Endothelial cell of umbilical vein (primary cell): ENCODE data around the gene NINL. TPM values are rescaled to one million over a fixed set of nuclear protein-coding genes. Genes with fewer than 3 reads are reported as not detected.

Source experiments
- BruUV-seq: library from RNA; stranded (reverse); fragments of 400-500 nt; replicated peaks from 2 replicates; lab custom pipeline; 2021; lab: Mats Ljungman, UMichigan
- CTCF ChIA-PET: fragments of 300-600, 350-600 bp; sonication (Branson Sonifier 250); formaldehyde crosslinking; loops from one replicate; lab custom pipeline; 2021; ENCODE audit warnings: antibody characterized with exemption, inconsistent platforms; lab: Charles Lee
- POLR2A ChIA-PET: fragments of 300-600, 350-600 bp; sonication (Branson Sonifier 250); formaldehyde crosslinking; loops from one replicate; lab custom pipeline; 2021; ENCODE audit warnings: antibody characterized with exemption, inconsistent platforms; lab: Charles Lee
- DNase-seq: peaks from one replicate; pipeline ENCODE4 v3.0.0-alpha.2; 2011; ENCODE audit warnings: low read depth, low spot score
- FAIRE-seq: peaks from 2 replicates; lab custom pipeline; 2011; peaks lifted over from hg19 to GRCh38; lab: Jason Lieb, UNC
- H2AFZ ChIP-seq: 2 replicates; pipeline ENCODE4 v1.6.0; 2012; ENCODE audit warnings: low read depth, low read length, control low read depth, inconsistent platforms
- H3K27ac ChIP-seq: 2 replicates; pipeline ENCODE4 v1.5.1; 2011; ENCODE audit warnings: low read depth, mild to moderate bottlenecking, control low read depth, low read length, moderate library complexity; ENCODE audit not compliant: insufficient read depth
- H3K27me3 ChIP-seq, 2 experiments: 2 replicates each; pipeline versions ENCODE4 v1.6.0 to v1.6.1; 2011; ENCODE audit warnings: low read length in 2 of 2, mixed read lengths in 1 of 2; ENCODE audit not compliant: control insufficient read depth in 2 of 2, insufficient read depth in 2 of 2
- H3K36me3 ChIP-seq, 2 experiments: 2 replicates in 1 of 2; 3 replicates in 1 of 2; pipeline ENCODE4 v1.5.1; 2011; ENCODE audit warnings: low read length in 2 of 2, mild to moderate bottlenecking in 1 of 2, moderate library complexity in 1 of 2; ENCODE audit not compliant: control insufficient read depth in 2 of 2, insufficient read depth in 2 of 2; ENCODE audit errors: extremely low read depth in 1 of 2
- H3K4me1 ChIP-seq: 3 replicates; pipeline ENCODE4 v1.5.1; 2011; ENCODE audit warnings: mild to moderate bottlenecking, low read length; ENCODE audit not compliant: control insufficient read depth, insufficient read depth; ENCODE audit errors: extremely low read depth
- H3K4me2 ChIP-seq: 2 replicates; pipeline ENCODE4 v1.6.1; 2011; ENCODE audit warnings: low read length, control low read depth, mixed read lengths; ENCODE audit not compliant: insufficient read depth
- H3K4me3 ChIP-seq, 3 experiments: fragments of 200-600 bp in 1 of 3; sonication (generic), shearing (Covaris generic) in 1 of 3; replicated peaks in 1 of 3; 2 replicates each; pipeline ENCODE4 v1.5.1; 2011 to 2016; ENCODE audit warnings: control low read depth in 3 of 3, low read length in 3 of 3, mild to moderate bottlenecking in 2 of 3, inconsistent platforms in 1 of 3, low read depth in 1 of 3, moderate library complexity in 1 of 3; ENCODE audit not compliant: insufficient read depth in 1 of 3
- H3K79me2 ChIP-seq: 2 replicates; pipeline ENCODE4 v1.6.0; 2012; ENCODE audit warnings: low read length, inconsistent platforms; ENCODE audit not compliant: control insufficient read depth, insufficient read depth
- H3K9ac ChIP-seq: replicated peaks from 2 replicates; pipeline ENCODE3; 2011; ENCODE audit warnings: low read length, control low read depth; ENCODE audit not compliant: insufficient read depth; ENCODE audit errors: extremely low read depth
- H3K9me1 ChIP-seq: replicated peaks from 3 replicates; pipeline ENCODE4 v1.6.0; 2011; ENCODE audit warnings: mild to moderate bottlenecking, low read length; ENCODE audit not compliant: control insufficient read depth, insufficient read depth; ENCODE audit errors: extremely low read depth
- H3K9me3 ChIP-seq: replicated peaks from 2 replicates; pipeline ENCODE4 v1.5.1; 2012; ENCODE audit warnings: low read length, inconsistent platforms; ENCODE audit not compliant: control insufficient read depth, insufficient read depth
- H4K20me1 ChIP-seq: replicated peaks from 2 replicates; pipeline ENCODE3; 2011; ENCODE audit warnings: mild to moderate bottlenecking, low read length; ENCODE audit not compliant: control insufficient read depth, insufficient read depth; ENCODE audit errors: extremely low read depth
- CTCF ChIP-seq, 2 donors: IDR thresholded peaks; 1 replicate in 1 of 2; 2 replicates in 1 of 2; pipeline ENCODE4 v1.5.1; 2011; ENCODE audit warnings: low read length in 2 of 2, mild to moderate bottlenecking in 2 of 2, moderate library complexity in 2 of 2, control low read depth in 1 of 2, inconsistent platforms in 1 of 2, low read depth in 1 of 2; ENCODE audit not compliant: insufficient read depth in 1 of 2; ENCODE audit errors: extremely low read depth in 1 of 2
- EZH2 ChIP-seq: IDR thresholded peaks from 2 replicates; pipeline ENCODE4 v1.6.1; 2012; ENCODE audit warnings: borderline replicate concordance, low read depth, mild to moderate bottlenecking, moderate library complexity, low read length, inconsistent platforms; ENCODE audit not compliant: severe bottlenecking
- FOS ChIP-seq: IDR thresholded peaks from 2 replicates; pipeline ENCODE4 v1.6.1; 2011; ENCODE audit warnings: mild to moderate bottlenecking, low read length, moderate library complexity, borderline replicate concordance; ENCODE audit not compliant: insufficient read depth
- GATA2 ChIP-seq: IDR thresholded peaks from 2 replicates; pipeline ENCODE4 v1.7.0; 2011; ENCODE audit warnings: low read depth, mild to moderate bottlenecking, moderate library complexity, mixed read lengths, low read length; ENCODE audit not compliant: insufficient read length, insufficient read depth
- JUN ChIP-seq: IDR thresholded peaks from 2 replicates; pipeline ENCODE4 v1.6.1; 2011; ENCODE audit warnings: borderline replicate concordance, low read depth; ENCODE audit not compliant: insufficient read length, insufficient read depth
- MAX ChIP-seq: IDR thresholded peaks from 2 replicates; pipeline ENCODE4 v1.6.1; 2011; ENCODE audit not compliant: insufficient read depth, insufficient read length
- MYC ChIP-seq: IDR thresholded peaks from one replicate; pipeline ENCODE4 v1.6.1; 2011; ENCODE audit warnings: mild to moderate bottlenecking, low read depth, low read length
- POLR2A ChIP-seq: IDR thresholded peaks from 2 replicates; pipeline ENCODE4 v1.6.1; 2012; ENCODE audit warnings: low read depth, mild to moderate bottlenecking, control low read depth, low read length
- POLR2AphosphoS5 ChIP-seq: IDR thresholded peaks from 2 replicates; pipeline ENCODE4 v1.6.1; 2012; ENCODE audit warnings: low read depth, mild to moderate bottlenecking, control low read depth, low read length, moderate library complexity; ENCODE audit not compliant: insufficient read depth
- dilution Hi-C: fragments of 300-500 bp; cut with MboI; formaldehyde crosslinking; loops from one replicate; pipeline ENCODE4 v1.15.0; 2019; ENCODE audit warnings: low sequenced_read_pairs; ENCODE audit not compliant: extremely low pct_ligation_motif_present
- intact Hi-C: fragments of 100-400 bp; cut with micrococcal nuclease; formaldehyde crosslinking; loops from one replicate; pipeline ENCODE4 v1.10.0; 2022
- polyA plus RNA-seq, 4 experiments: library from polyadenylated mRNA; depleted of rRNA in 3 of 4; stranded (reverse) in 3 of 4; unstranded in 1 of 4; fragments of >200 nt; gene quantifications; 2 replicates each; pipeline versions ENCODE4 v1.2.1 to v1.2.3, GENCODE V29; 2011 to 2012; ENCODE audit warnings: missing spikeins in 1 of 4
- total RNA-seq: library from RNA; stranded (reverse); gene quantifications from 2 replicates; pipeline ENCODE4 v1.2.3, GENCODE V29; 2021

NINL gene
- total and polyA plus RNA-seq, 2 donors (not counting 3 experiments of a cell fraction or from before 2014, with no cell fraction given), result 13.2 to 25.5 TPM

GRCh38 chr20:25454153-25454900, 131.0 kb downstream of the NINL start:
- ChIA-PET POLR2A (no interaction called here), CTCF (no interaction called here)
- no peaks in the 10 kb centered on the region for H4K20me1 ChIP-seq
- no TSS peak for BruUV-seq
- H3K27ac ChIP-seq, result no peak overlapping the region
- no peaks in the 10 kb centered on the region for H3K79me2 ChIP-seq
- H3K4me1 ChIP-seq, result no peaks in the 10 kb centered on the region
- intact Hi-C loops, result no loop called here
- dilution Hi-C loops, result no loop called here
- H3K9ac ChIP-seq, result no peak overlapping the region
- no peak overlapping the region for H2AFZ ChIP-seq
- H3K27me3 ChIP-seq, result no peaks in the 10 kb centered on the region
- H3K4me3 ChIP-seq, result no peak overlapping the region
- H3K4me2 ChIP-seq, result no peak overlapping the region
- no peaks in the 10 kb centered on the region for H3K9me1 ChIP-seq
- no peak for FAIRE-seq
- no peaks in the 10 kb centered on the region for H3K9me3 ChIP-seq
- H3K36me3 ChIP-seq, result peaks cover 3 to 16% of the 10 kb centered on the region in 2 experiments
- no peak for DNase-seq
- TF ChIP-seq POLR2A (no peak), CTCF (IDR thresholded peaks at IDR 0.05; ENCODE audit: extremely low read depth in 1 of 2, insufficient read depth in 1 of 2, low read depth in 1 of 2, low read length in 2 of 2) (no peak), POLR2AphosphoS5 (no peak), GATA2 (no peak), EZH2 (no peak), MYC (no peak), MAX (no peak), FOS (no peak), JUN (no peak)
